GM21737 (cell line): ENCODE results near the gene DYNLT1.
"Not testable (repeated sequence)": the region's sequence is repeated elsewhere in the genome, so short reads cannot be mapped to it uniquely, and the experiment has no call there.

Source experiments
- ATAC-seq: cut with Tn5 transposase; IDR thresholded peaks from one replicate; pipeline ENCODE4 v1.9.1; 2021; ENCODE audit warnings: mild to moderate bottlenecking, moderate library complexity; ENCODE audit not compliant: unreplicated experiment

The DYNLT1 gene

GRCh38 chr6:158624684-158625682, 19.6 kb downstream of the DYNLT1 start:
- ATAC-seq = no peak

GRCh38 chr6:158622545-158623190, 21.9 kb downstream of the DYNLT1 start:
- ATAC-seq = no peak

GRCh38 chr6:158621694-158622544, 22.6 kb downstream of the DYNLT1 start:
- ATAC-seq = no peak

GRCh38 chr6:158620963-158621693, 23.4 kb downstream of the DYNLT1 start:
- no peak for ATAC-seq

- no peak for ATAC-seq
Measured at GRCh38 chr6:158619922-158620801, 24.4 kb downstream of the DYNLT1 start.

GRCh38 chr6:158618289-158618688, 26.3 kb downstream of the DYNLT1 start:
- not testable (repeated sequence) for ATAC-seq

- not testable (repeated sequence) for ATAC-seq
Measured at GRCh38 chr6:158614606-158615005, 29.9 kb downstream of the DYNLT1 start.

- ATAC-seq = no peak
Measured at GRCh38 chr6:158611541-158612370, 32.8 kb downstream of the DYNLT1 start.

- no peak for ATAC-seq
Measured at GRCh38 chr6:158611039-158611438, 33.5 kb downstream of the DYNLT1 start.

- ATAC-seq = no peak
Measured at GRCh38 chr6:158610319-158610968, 34.1 kb downstream of the DYNLT1 start.

GRCh38 chr6:158609455-158610155, 34.9 kb downstream of the DYNLT1 start:
- no peak for ATAC-seq

- no peak for ATAC-seq
Measured at GRCh38 chr6:158608221-158608620, 36.3 kb downstream of the DYNLT1 start.

- ATAC-seq = no peak
Measured at GRCh38 chr6:158607411-158608170, 37.0 kb downstream of the DYNLT1 start.

- no peak for ATAC-seq
Measured at GRCh38 chr6:158606935-158607334, 37.6 kb downstream of the DYNLT1 start.

- ATAC-seq = not testable (repeated sequence)
Measured at GRCh38 chr6:158606011-158606410, 38.5 kb downstream of the DYNLT1 start.

- ATAC-seq = no peak
Measured at GRCh38 chr6:158605266-158605878, 39.2 kb downstream of the DYNLT1 start.
